Hindlimb muscle (tissue), 1 donor: ENCODE results near the gene TCF7L2. TPM values are rescaled to one million over a fixed set of nuclear protein-coding genes. Genes with fewer than 3 reads are reported as not detected.

Source experiments
- DNase-seq: peaks from one replicate; pipeline ENCODE4 v3.0.0-alpha.2; 2013
- polyA plus RNA-seq: library from polyadenylated mRNA; unstranded; fragments of 120-200 nt; gene quantifications from one replicate; pipeline ENCODE4 v1.2.1, GENCODE V29; 2013; ENCODE audit not compliant: insufficient read length

Gene TCF7L2
- polyA plus RNA-seq, 1 donor, result 55.8 TPM

GRCh38 chr10:113024930-113025329 lies 74.9 kb downstream of the TCF7L2 start:
- DNase-seq, result no peak

- no peak for DNase-seq
Measured at GRCh38 chr10:113025487-113025886, 75.4 kb downstream of the TCF7L2 start.

- DNase-seq, result peak; percentile 19
Measured at GRCh38 chr10:113026679-113027078, 76.6 kb downstream of the TCF7L2 start.

- DNase-seq, result no peak
Measured at GRCh38 chr10:113027230-113027573, 77.2 kb downstream of the TCF7L2 start.

GRCh38 chr10:113027574-113028455 lies 77.8 kb downstream of the TCF7L2 start:
- peak; percentile 25 for DNase-seq

GRCh38 chr10:113028456-113029440 lies 78.7 kb downstream of the TCF7L2 start:
- no peak for DNase-seq

GRCh38 chr10:113030453-113030852 lies 80.4 kb downstream of the TCF7L2 start:
- no peak for DNase-seq

GRCh38 chr10:113031147-113031546 lies 81.1 kb downstream of the TCF7L2 start:
- no peak for DNase-seq

- DNase-seq, result no peak
Measured at GRCh38 chr10:113033991-113034390, 83.9 kb downstream of the TCF7L2 start.

- DNase-seq, result peak; percentile 17
Measured at GRCh38 chr10:113035732-113036312, 85.8 kb downstream of the TCF7L2 start.

- DNase-seq, result no peak
Measured at GRCh38 chr10:113036619-113037018, 86.6 kb downstream of the TCF7L2 start.

GRCh38 chr10:113037218-113037617 lies 87.2 kb downstream of the TCF7L2 start:
- no peak for DNase-seq

GRCh38 chr10:113038183-113038582 lies 88.1 kb downstream of the TCF7L2 start:
- no peak for DNase-seq

GRCh38 chr10:113038985-113039384 lies 88.9 kb downstream of the TCF7L2 start:
- no peak for DNase-seq

GRCh38 chr10:113041324-113041723 lies 91.3 kb downstream of the TCF7L2 start:
- DNase-seq, result no peak

GRCh38 chr10:113041841-113042750 lies 92.0 kb downstream of the TCF7L2 start:
- DNase-seq, result no peak

GRCh38 chr10:113042868-113043267 lies 92.8 kb downstream of the TCF7L2 start:
- no peak for DNase-seq

GRCh38 chr10:113044016-113044755 lies 94.1 kb downstream of the TCF7L2 start:
- DNase-seq, result no peak

GRCh38 chr10:113045147-113046055 lies 95.4 kb downstream of the TCF7L2 start:
- DNase-seq, result no peak

- no peak for DNase-seq
Measured at GRCh38 chr10:113047151-113047550, 97.1 kb downstream of the TCF7L2 start.
